Aorta (tissue), 5 donors: Measurements from ENCODE around the gene PSMB11. TPM values are rescaled to one million over a fixed set of nuclear protein-coding genes. Genes with fewer than 3 reads are reported as not detected.

ENCODE experiments used
- ATAC-seq: fragments of 200-7000 bp; cut with Tn5 transposase; one replicate; pipeline ENCODE4 v1.9.1; 2022; ENCODE audit warnings: moderate library complexity; ENCODE audit not compliant: low FRiP score
- DNase-seq, 2 donors: peaks; one replicate each; pipeline ENCODE4 v3.0.0-alpha.2; 2020
- H3K27ac ChIP-seq, 2 donors: one replicate each; pipeline ENCODE4 v1.5.1; 2013; ENCODE audit warnings: low read length in 2 of 2, mild to moderate bottlenecking in 2 of 2, moderate library complexity in 2 of 2, control low read depth in 1 of 2, inconsistent platforms in 1 of 2, low read depth in 1 of 2
- H3K27me3 ChIP-seq, 2 donors: one replicate each; pipeline ENCODE4 v1.6.1; 2013; ENCODE audit warnings: control low read depth in 1 of 2, low read length in 1 of 2, mild to moderate bottlenecking in 1 of 2, moderate library complexity in 1 of 2; ENCODE audit not compliant: insufficient read depth in 2 of 2, control insufficient read depth in 1 of 2
- H3K36me3 ChIP-seq, 2 donors: one replicate each; pipeline ENCODE4 v1.6.1; 2013; ENCODE audit warnings: control low read depth in 1 of 2, low read length in 1 of 2, mild to moderate bottlenecking in 1 of 2; ENCODE audit not compliant: insufficient read depth in 2 of 2, control insufficient read depth in 1 of 2
- H3K4me1 ChIP-seq, 2 donors: one replicate each; pipeline ENCODE4 v1.6.1; 2013; ENCODE audit warnings: low read length in 2 of 2, control low read depth in 1 of 2, mild to moderate bottlenecking in 1 of 2, moderate library complexity in 1 of 2; ENCODE audit not compliant: insufficient read depth in 2 of 2, control insufficient read depth in 1 of 2
- H3K4me3 ChIP-seq, 2 donors: one replicate each; pipeline ENCODE4 v1.5.1; 2013; ENCODE audit warnings: low read length in 2 of 2, control low read depth in 1 of 2, mild to moderate bottlenecking in 1 of 2
- H3K9me3 ChIP-seq: one replicate; pipeline ENCODE4 v1.6.1; 2013; ENCODE audit warnings: mild to moderate bottlenecking, low read length; ENCODE audit not compliant: control insufficient read depth
- WGBS, 2 donors: extraction: QIAGEN DNeasy Blood & Tissue Kit; methylation state at CpG; one replicate each; pipeline ENCODE4 v1.1.7; 2013; 5-methylcytosine and 5-hydroxymethylcytosine counted together
- intact Hi-C, 2 donors: fragments of 100-400 bp; cut with DNase I; formaldehyde crosslinking; loops; one replicate each; pipeline versions ENCODE4 v1.14.2 to v1.15.0; 2022
- long read RNA-seq, 2 donors: library from polyadenylated mRNA; unstranded; transcript quantifications; one replicate each; pipeline ENCODE4 v2.0.0, GENCODE V29; 2020 to 2021
- polyA plus RNA-seq, 2 donors: library from polyadenylated mRNA; stranded (reverse); fragments of 200-250 nt; gene quantifications; one replicate each; pipeline ENCODE4 v1.2.3, GENCODE V29; 2013
- total RNA-seq, 2 donors: library from RNA; stranded (reverse); fragmentation: NEBNext Ultra II Directional; extraction: Animal tissue kit (Norgen Biotek cat#: 25700); gene quantifications; one replicate each; pipeline ENCODE4 v1.2.1, GENCODE V29; 2021
- donor health status: healthy with polysubstance abuse.
- donor health status: Bipolar disorder and iron deficiency.
- donor health status: DM: no; HTN: no; CAD: no.
- donor health status: DM: no; HTN: no; CAD: no.
- donor health status: DM: yes; HTN: yes; CAD: no.

Gene PSMB11
- total RNA-seq (not detected), polyA plus RNA-seq (not detected)
- long read RNA-seq, donor 1: 0 reads
- long read RNA-seq, donor 2: 0 reads

DNA sequence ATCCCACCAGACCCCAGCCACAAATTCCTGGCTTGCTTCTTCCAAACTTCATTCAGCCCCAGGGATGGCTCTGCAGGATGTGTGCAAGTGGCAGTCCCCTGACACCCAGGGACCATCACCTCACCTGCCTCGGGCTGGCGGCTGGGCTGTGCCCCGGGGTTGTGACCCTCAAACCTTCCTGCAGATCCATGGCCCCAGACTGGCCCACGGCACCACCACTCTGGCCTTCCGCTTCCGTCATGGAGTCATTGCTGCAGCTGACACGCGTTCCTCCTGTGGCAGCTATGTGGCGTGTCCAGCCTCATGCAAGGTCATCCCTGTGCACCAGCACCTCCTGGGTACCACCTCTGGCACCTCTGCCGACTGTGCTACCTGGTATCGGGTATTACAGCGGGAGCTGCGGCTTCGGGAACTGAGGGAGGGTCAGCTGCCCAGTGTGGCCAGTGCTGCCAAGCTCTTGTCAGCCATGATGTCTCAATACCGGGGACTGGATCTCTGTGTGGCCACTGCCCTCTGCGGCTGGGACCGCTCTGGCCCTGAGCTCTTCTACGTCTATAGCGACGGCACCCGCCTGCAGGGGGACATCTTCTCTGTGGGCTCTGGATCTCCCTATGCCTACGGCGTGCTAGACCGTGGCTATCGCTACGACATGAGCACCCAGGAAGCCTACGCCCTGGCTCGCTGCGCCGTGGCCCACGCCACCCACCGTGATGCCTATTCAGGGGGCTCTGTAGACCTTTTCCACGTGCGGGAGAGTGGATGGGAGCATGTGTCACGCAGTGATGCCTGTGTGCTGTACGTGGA lies at the start of gene PSMB11:
TSS of gene PSMB11 (plus strand) at position 51 of the 804 bp plus-strand sequence. CDS start at position 65, 14 bp downstream.
- WGBS, 2 donors: 92 to 94% methylated on average over 36 of the region's 36 CpGs
- peak in 1 of 2 donors; percentile 68 for DNase-seq

DNA sequence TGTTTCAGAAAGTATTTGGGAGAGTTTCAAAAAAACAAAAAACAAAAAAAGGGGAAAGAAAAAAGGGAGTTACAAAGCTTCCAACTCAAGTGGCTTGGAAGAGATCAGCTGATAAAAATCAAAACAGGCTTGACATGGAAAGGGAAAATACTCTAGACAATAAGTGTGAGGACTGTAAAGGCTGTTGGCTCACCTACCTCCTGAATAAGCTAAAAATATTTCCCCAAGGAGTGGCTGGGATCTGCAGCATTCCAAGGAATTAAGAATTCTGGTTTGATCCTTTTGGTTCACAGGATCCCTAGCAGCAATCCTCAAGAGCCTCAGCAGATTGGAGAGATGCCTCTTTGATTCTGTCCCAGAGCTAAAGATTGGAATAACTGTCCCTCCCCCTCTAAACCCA lies 48.5 kb upstream of the PSMB11 start:
- Histone ChIP-seq H3K9me3 (no peaks in the 10 kb centered on the region), H3K27ac (no peak overlapping the region), H3K27me3 (no peaks in the 10 kb centered on the region), H3K4me3 (no peak overlapping the region), H3K4me1 (no peaks in the 10 kb centered on the region), H3K36me3 (peaks cover 0 to 3% of the 10 kb centered on the region in 2 donors)
- DNase-seq: no peak
- intact Hi-C loops: no loop called here
- no peak for ATAC-seq

More for the DNA sequence above, at the start of gene PSMB11:
- Histone ChIP-seq H3K36me3 (no peaks in the 10 kb centered on the region), H3K4me1 (no peaks in the 10 kb centered on the region), H3K27ac (no peak within 1 kb of the TSS), H3K27me3 (no peaks in the 10 kb centered on the region), H3K4me3 (no peak within 1 kb of the TSS), H3K9me3 (no peaks in the 10 kb centered on the region)
- ATAC-seq: peak; percentile 21
- intact Hi-C loops: no loop called here

GRCh38 chr14:22994762-22995275 lies 47.2 kb upstream of the PSMB11 start:
- Histone ChIP-seq H3K4me1 (no peaks in the 10 kb centered on the region), H3K36me3 (peaks cover 0 to under 1% of the 10 kb centered on the region in 2 donors), H3K9me3 (no peaks in the 10 kb centered on the region), H3K4me3 (no peak overlapping the region), H3K27me3 (no peaks in the 10 kb centered on the region), H3K27ac (no peak overlapping the region)
- 2 to 3% methylated on average over 4 of the region's 4 CpGs for WGBS, 2 donors
- DNase-seq (no peak), ATAC-seq (peak; percentile 59)
- intact Hi-C loops: no loop called here

DNA sequence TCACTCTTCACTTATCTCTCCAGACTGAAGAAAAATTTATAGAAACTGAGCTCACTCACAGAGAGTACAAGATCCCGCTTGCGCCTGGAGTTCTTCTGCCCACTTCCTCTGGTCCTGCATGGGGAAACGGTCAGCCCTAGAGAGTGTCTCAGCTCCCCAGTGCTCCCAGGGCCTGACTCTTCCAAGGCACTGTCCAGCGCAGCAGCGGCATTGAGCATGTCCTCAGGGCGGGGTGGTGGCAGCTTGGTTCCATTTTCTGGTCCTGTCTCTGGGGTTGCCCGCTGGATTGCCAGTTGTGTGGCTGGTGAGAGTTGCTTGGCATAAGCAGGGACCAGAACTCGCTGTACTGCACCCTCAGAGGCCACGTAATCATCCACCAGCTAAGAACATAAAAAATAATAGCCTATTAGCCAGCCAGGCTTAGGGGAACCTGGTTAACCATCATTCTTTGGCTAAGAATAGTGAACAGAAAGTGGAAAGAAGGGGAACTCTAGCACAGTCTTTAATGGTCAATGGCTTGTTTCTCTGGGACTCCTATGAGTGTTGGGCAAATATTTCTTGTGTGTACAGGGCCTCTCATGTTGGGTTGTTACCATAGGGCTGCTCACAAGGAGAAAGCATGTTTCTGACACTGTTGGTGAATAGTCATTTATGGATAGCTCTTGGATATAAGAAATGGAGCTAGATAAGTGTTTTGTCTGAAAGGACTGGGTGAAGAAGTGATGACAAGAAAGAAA lies 46.0 kb upstream of the PSMB11 start:
- H3K4me1 ChIP-seq: no peaks in the 10 kb centered on the region
- intact Hi-C loops: no loop called here
- WGBS, 2 donors: 94 to 96% methylated on average over 9 of the region's 9 CpGs
- no peaks in the 10 kb centered on the region for H3K36me3 ChIP-seq
- H3K4me3 ChIP-seq: no peak overlapping the region
- H3K27ac ChIP-seq: no peak overlapping the region
- H3K9me3 ChIP-seq: no peaks in the 10 kb centered on the region
- H3K27me3 ChIP-seq: no peaks in the 10 kb centered on the region
- ATAC-seq (no peak), DNase-seq (no peak)

GRCh38 chr14:22996768-22997654 lies 45.0 kb upstream of the PSMB11 start:
- no peak overlapping the region for H3K4me3 ChIP-seq
- DNase-seq (no peak), ATAC-seq (no peak)
- H3K4me1 ChIP-seq: no peaks in the 10 kb centered on the region
- H3K9me3 ChIP-seq: no peaks in the 10 kb centered on the region
- H3K27ac ChIP-seq: no peak overlapping the region
- intact Hi-C loops: no loop called here
- no peaks in the 10 kb centered on the region for H3K27me3 ChIP-seq
- 77 to 82% methylated on average over 11 of the region's 11 CpGs for WGBS, 2 donors
- no peaks in the 10 kb centered on the region for H3K36me3 ChIP-seq

GRCh38 chr14:22997676-22998323 lies 44.2 kb upstream of the PSMB11 start:
- ATAC-seq (no peak), DNase-seq (no peak)
- Histone ChIP-seq H3K27me3 (no peaks in the 10 kb centered on the region), H3K9me3 (no peaks in the 10 kb centered on the region), H3K4me3 (no peak overlapping the region), H3K4me1 (no peaks in the 10 kb centered on the region), H3K36me3 (no peaks in the 10 kb centered on the region), H3K27ac (no peak overlapping the region)
- intact Hi-C loops: no loop called here
- WGBS, 2 donors: 76 to 80% methylated on average over 9 of the region's 9 CpGs

DNA sequence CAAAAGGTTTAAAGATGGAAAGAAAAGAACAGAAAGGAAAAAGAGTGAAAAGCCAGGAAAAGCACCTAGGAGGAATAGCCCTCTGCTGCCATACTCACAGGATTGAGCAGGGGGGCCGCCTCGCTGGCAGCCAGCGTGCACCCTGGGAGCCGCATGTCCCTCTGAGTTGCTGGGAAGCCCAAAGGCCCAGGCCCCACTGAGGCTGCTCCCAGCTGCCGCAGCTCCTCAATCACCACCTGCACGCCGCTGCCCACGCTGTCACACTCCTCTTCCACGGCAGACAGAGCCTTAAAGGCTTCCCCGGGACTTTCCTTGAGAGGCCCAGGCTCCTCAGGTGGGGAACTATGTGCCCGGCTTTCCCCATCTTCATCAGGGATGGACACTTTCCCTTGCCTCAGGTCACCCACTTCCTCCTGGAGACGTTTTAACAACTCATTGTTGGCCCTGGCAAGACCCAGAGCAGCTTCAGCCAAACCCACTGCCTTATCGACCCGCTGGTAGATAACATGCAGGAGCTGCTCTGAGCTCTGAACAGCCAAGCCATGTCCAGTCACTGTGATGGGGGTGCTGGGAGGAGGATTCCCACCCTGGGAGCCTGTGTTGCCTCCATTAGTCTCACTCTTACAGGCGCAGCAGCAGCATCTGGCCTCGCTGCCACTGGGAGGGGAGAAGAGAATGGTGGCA lies 43.5 kb upstream of the PSMB11 start:
- H3K9me3 ChIP-seq: no peaks in the 10 kb centered on the region
- H3K27me3 ChIP-seq: no peaks in the 10 kb centered on the region
- no peaks in the 10 kb centered on the region for H3K36me3 ChIP-seq
- intact Hi-C loops: no loop called here
- no peaks in the 10 kb centered on the region for H3K4me1 ChIP-seq
- H3K27ac ChIP-seq: no peak overlapping the region
- no peak overlapping the region for H3K4me3 ChIP-seq
- DNase-seq: no peak
- WGBS, 2 donors: 81% methylated on average over 15 to 16 of the region's 16 CpGs
- ATAC-seq: no peak
